HG03378 (cell line): ENCODE measurements around the gene ST3GAL6.
A peak's percentile ranks its signal among the peaks of the same experiment; 100 is the strongest.

Experiments
- ATAC-seq: cut with Tn5 transposase; IDR thresholded peaks from one replicate; pipeline ENCODE4 v1.9.1; 2021; ENCODE audit warnings: mild to moderate bottlenecking, moderate library complexity; ENCODE audit not compliant: unreplicated experiment

Gene ST3GAL6, protein sequence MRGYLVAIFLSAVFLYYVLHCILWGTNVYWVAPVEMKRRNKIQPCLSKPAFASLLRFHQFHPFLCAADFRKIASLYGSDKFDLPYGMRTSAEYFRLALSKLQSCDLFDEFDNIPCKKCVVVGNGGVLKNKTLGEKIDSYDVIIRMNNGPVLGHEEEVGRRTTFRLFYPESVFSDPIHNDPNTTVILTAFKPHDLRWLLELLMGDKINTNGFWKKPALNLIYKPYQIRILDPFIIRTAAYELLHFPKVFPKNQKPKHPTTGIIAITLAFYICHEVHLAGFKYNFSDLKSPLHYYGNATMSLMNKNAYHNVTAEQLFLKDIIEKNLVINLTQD

DNA sequence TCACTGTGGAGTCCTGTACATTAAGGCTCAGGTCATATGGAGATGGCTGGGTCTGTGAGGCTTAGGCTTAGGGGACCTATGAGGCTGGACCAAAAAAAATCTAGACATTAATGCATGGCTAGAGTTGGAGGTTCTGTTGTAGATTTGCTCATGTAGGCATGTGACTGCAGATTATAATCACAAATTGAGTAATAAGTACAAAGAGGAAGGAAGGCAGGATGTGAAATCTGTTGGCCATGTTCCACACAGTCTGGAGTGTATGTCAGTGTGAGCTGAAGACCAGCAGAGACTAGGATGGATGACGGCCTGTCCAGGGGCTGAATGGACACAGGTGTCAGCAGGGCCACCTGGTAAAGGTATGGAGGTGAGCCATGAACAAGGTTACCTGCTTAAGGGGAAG is at the start of gene ST3GAL6:
Gene ST3GAL6 (plus strand): TSS at position 265 of the 400 bp plus-strand sequence. CDS start 5,101 bp downstream, outside the sequence.
- ATAC-seq: peak; percentile 66

DNA sequence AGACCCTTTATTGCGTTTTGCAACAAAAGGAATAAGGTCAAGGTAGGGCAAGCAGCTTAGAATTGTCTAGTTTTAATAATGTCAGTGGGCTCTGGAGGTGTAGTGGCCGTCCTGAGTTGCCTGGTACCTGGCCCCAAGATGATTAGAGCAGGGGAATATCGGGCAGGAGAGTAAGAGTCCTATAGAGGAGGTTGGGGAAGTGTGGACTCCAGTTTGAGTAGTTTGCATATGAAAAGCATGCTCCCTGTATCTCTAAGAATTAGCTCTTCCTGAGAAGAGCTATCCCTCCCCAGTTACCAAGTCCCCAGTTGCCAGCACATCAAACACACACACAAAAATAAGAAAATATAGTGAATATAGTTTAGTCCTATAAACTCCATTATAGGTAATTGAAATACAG is 49.2 kb upstream of the ST3GAL6 start:
- no peak for ATAC-seq

DNA sequence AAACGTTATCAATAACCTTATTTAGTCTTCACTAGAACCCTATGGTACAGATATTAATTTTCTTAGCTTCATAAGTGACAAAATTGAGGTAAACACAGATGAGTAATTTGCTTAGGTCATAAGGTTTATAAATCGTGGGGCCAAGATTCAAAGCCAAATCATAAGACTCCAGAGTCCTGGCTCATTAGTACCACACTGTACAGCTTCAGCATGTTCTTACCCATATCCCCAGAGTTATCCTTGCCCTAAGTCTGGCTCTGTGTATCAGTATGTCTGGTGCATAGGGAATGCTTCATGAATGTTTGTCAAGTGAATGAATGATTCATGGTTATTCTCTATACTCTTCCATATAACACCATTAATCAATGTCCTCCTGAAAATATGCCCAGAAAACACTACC is 45.6 kb upstream of the ST3GAL6 start:
- no peak for ATAC-seq

DNA sequence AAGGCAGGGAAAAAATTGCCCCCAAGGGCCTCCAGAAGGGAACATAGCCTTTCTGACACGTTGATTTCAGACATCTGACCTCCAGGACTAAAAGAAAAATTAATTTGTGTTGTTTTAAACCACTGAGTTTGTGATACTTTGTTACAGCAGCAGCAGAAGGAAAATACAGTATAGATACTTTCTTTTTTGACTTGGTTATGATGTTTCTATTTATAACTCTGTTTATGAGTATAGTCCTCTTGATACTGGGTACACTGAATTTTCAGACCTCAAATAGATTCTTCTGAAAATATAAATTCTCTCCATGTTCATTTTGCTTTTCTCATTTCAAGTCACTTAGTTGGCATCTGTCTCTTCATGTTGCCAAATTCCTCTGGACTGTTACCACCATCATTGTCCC is 44.4 kb upstream of the ST3GAL6 start:
- no peak for ATAC-seq

DNA sequence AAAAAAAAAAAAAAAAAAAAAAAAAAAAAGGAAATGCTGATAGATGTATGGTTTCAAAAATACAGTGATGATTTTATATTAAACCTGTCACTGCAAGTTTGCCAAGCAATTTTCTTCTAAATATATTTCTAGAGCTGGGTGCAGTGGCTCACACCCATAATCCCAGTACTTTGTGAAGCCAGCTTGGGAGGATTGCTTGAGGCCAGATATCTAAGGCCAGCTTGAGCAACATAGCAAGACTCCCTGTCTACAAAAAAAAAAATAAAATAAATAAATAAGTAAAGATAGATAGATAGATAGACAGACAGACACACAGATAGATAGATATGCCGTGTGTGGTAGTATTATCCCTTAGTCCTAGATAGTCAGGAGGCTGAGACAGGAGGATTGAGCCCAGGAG is 41.4 kb upstream of the ST3GAL6 start:
- no peak for ATAC-seq

DNA sequence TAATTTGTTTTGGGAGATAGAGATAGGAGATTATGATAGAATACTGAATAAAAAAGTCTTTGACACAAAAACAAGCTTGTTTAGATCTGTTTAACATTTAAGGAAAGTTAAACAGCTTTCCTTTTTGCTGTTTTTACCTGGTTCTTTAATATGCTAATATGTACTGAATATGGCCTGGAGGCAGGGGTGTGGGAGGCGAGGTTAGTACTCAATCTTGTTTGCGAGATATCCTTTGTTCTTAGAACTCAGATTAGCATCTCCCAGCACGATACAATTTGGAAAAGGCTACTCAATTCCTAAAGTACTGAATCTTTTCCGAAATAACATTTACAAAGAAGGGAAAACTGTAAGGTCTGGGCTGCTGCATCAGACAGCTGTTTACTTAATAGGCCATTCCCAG is 40.8 kb upstream of the ST3GAL6 start:
- ATAC-seq: no peak

DNA sequence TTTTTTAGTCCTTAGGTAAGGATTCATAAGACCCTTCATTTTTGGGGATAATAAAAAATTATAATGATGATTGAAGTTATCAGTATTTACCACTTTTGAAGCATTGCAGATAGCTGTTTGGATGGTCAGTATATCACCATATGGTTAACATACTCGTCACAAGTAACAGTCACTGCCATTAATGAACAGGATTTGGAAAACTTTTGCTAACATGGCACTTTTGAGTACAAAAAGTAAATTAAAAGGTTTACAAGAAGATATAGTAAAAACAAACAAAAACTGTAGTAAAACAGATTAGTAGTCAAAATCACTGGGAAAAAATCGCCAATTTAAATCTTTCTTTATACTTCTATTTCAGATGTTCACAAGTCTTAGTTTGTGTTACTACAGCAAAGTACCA is 37.8 kb upstream of the ST3GAL6 start:
- ATAC-seq: no peak

DNA sequence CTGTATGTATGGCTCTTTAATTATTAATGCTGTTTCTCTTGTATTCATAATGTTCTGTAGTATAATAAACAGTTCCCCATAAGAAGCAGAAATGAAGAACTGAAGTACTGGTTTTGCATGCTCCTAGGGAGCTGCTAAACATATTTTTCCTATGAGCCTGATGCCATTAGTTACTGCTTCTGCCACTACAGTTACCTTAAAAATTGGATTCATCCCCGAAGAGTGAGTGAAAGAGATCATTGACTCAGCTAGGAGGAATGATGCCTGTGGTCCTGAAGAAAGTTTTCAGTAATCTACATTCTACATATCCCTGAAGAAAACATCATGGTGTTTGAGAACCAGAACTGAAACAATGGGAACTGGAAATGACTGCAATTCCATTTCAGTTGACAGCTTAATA is 37.1 kb upstream of the ST3GAL6 start:
- no peak for ATAC-seq

DNA sequence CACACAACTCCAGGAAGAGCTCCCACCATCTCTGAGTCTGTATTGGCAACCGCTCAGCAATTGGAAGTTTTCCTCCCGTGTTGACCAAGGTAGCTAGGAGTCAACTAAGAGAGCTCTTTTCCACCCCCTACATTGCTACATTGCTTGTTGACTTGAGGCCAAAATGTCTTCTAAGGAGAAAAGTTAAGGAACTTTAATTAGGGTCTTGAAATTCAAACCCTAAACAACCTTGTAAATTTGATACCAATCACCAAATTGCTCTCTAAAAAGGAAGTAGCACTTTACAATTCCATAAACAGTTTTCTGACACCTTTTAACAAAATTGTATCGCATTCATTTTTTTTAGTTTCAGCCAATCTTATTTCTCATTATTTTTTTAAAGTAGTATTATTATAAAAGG is 35.5 kb upstream of the ST3GAL6 start:
- ATAC-seq: no peak

DNA sequence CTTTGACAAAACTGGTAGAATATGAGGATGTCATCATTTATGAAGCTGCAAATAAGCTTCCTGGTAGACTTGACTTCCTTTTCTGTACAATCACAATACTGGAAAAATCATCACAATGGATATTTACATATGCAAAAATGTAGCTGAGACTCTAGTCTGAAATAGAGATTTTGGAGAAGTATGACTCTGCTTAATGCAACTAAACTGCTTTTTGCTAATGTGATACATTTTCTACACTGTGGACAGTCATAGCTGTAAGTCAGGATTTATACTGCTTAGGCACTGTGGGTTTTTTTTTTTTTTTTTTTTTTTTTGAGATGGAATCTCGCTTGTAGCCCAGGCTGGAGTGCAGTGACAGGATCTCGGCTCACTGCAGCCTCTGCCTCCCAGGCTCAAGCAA is 34.5 kb upstream of the ST3GAL6 start:
- ATAC-seq: no peak

DNA sequence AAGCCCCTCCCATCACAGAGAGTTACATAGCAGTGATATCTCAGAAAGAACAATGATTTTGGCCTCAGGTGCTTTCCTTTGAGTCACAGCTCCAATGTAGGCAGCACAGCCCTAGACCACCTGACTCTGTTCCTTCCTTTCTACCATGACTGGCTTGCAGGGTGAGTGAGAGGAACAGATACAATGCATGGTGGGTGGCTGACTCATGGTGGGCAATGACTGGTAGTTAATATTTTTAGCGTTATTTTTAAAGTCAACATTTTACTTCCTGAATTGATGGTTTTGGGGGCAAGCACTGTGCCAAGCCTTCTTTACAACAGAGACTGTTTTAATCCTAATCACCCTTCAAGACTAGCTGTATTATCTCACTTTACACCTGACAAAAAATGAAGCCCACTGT is 32.8 kb upstream of the ST3GAL6 start:
- peak; percentile 73 for ATAC-seq

DNA sequence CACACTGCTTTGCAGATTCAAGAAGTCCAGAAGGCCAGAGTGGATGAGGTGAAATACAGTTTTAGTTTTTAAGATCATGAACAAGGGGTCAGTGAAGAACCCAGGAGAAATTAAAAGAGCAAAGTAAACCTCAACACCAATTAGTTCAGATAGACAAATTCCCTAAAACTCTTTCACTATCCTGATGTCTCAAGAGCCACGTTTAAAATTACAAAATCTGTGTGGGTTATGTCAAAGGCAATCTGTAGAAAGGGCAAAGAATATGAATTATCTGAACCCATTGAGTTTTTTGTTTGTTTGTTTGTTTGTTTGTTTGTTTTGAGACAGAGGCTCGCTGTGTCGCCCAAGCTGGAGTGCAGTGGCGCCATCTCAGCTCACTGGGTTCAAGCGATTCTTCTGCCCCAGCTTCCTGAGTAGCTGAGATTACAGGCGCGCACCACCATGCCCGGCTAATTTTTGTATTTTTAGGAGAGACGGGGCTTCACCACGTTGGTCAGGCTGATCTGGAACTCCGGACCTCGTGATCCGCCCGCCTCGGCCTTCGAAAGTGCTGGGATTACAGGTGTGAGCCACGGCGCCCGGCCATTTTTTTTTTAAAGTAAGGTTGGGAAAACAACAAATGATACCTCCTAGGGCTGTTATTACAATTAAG is 32.1 kb upstream of the ST3GAL6 start:
- ATAC-seq: no peak

DNA sequence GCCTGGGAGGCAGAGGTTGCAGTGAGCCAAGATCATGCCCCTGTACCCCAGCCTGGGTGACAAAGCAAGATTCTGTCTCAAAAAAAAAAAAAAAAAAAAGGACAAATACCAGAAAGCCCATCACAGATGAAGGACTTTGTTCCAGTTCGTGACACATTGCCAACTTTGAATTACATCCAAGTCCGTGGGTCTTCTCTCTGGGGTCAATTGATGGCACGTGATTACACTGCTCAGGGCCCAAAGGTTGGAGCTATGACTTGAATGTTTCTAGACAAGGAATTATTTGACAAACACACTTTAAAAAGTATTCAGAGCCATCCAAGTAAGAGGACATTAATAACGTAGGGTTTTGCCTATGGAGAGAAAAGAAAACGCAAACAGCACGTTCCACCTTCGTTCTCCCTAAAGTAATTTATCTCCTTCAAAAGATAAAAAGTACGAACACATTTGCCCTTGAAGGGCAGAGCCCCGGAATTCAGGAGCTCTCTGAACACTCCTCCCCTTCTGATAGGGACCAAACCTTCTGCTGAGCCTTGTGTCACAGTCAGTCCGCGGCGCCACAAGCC is 31.3 kb upstream of the ST3GAL6 start:
- peak; percentile 32 for ATAC-seq

DNA sequence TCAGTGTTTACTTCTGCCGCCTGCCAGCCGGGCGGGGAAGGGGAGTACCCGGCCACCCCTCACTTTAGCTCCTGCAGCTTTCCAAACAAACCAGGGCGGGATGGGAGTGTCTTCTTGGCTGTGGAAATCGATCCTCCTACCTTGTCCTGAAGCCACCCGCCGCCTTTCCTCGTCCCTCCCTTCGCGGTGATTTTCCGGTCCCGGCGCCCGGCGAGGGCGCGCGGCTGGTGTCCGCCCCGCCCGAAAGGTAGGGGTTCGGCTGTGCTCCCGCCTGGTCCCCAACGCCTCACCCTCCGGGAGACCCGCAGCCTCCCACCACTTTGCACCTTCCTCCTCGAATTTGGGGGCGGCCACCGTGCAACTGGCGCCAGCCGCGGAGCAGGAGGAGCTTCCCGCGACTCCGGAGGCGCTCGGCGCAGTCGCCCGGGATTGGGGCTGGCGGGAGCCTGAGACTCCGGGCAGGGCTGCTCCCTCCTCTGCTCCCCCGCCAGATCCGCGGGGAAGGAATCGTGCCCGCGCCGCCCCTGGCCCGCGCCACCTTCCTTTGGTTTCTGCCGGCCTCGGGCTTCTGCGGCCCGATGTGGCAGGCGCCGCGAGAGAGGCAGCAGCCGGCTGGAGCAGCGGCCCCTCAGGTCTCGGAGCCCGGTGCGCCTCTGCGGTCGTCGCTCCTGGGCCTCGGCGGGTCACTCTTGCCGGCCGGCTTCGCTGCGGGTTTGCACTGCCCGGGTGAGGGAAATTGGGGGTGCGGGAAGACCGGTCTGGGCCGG is 30.7 kb upstream of the ST3GAL6 start:
- no peak for ATAC-seq

DNA sequence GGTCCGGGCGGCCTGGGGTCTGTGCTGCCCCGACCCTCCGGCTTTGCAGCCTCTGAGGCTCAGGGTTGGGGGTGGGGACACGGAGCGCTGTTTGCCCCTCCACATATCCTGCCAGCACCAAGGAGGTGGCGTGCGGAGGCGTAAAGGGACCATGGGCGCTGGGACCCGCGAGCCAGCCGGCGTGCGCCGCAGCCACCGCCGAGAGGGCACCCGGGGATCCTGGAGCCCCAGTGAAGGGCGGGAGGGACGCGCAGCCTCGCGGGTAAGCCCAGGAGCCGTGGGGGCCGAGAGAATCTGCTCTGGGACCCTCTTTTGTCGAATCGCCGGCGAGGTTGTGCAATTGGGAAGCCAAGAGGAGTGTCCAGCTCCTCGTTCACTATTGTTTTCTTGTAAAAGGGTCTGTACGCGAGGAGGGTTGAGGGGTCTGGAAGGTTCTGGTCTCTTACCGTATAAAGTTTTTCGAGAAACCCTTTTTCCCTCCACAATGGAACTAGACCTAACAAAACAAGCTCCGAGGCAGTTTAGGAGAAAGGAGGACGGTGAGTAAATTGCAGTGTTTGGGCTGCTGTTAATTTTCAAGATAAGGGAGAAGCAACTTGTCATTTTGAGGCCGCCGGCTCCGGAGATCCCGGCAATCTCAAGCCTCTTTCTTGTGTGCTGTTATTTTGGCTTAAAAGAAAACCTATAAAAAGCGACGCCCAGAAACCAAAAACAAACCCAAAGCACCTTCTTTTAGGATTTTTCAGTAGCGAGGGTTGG is 29.9 kb upstream of the ST3GAL6 start:
- no peak for ATAC-seq

DNA sequence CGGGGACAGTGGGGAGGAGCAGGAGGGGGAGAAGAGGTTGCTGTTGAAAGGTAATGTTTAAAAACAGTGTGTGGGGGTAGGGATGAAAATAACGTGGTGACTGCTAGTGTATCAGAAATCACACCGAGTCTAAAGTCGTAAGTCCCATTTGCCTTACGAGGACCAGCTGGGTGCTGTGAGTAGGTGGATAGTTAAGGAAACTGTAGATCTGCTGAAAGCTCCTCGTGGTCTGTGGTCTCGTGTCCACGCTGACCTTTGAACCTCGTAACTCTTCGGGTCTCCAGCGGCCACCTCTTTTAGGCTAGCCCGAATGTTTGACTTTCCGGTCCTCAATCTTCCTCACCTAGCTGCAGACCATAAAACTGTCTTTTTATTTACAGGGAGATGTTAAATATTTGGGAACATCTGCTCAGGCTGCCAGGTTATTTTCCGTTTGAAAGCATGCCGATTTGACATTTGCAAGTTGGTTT is 29.3 kb upstream of the ST3GAL6 start:
- ATAC-seq: peak; percentile 40

DNA sequence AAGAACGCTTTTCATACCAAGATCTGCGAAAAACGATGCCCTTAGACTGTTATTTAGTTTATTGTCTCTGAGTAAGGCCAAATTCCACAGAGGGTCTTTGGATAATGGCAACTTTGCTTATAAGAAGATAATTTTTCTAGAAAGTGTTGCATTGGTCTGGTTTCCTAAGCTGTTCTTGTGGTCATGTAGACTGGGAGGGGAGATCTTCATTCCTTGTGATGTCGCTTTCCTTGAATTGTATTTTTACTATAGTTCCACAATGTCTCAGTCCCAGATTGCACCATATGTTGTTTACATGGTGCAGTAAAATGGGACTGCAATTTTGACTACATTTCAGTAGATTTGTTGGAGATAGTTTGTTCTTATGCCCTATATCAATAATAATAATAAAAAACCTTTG is 28.8 kb upstream of the ST3GAL6 start:
- no peak for ATAC-seq

DNA sequence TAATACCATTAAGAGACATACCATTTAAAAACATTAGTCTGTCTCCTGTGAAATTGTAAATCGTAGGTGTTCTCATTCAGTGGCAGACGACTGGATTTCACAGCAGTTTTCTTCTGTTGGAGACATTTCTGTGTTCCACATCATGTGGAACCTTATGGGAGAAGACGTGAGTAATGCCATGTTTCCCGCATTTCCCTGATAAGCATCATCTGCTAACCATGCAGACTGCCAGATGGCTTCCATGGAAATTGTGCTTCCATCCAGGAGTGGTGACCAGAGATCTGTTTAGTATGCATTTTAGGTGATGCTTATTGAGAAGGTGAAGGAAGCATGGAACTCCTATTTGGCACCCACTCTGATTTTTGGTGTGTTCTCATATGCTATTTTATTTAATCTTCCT is 28.4 kb upstream of the ST3GAL6 start:
- ATAC-seq: no peak

DNA sequence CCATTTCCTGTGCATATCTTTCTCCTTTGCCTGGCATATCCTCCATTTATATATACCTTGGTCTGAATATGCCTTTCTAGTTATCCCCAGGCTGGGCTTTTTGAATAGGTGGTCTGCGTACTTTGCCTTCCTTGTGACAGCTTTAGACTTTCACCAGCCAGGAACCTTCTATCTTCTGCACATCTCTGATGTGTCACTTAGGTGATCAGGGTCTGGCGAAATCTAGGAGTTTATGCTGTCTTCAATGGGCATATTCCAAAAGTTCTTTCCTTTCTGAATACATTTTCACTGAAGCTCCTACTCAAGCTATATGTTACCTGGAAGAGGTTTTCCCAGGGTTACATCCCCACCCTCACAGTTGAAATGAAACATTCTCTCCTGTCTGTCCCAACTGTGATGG is 27.8 kb upstream of the ST3GAL6 start:
- no peak for ATAC-seq

DNA sequence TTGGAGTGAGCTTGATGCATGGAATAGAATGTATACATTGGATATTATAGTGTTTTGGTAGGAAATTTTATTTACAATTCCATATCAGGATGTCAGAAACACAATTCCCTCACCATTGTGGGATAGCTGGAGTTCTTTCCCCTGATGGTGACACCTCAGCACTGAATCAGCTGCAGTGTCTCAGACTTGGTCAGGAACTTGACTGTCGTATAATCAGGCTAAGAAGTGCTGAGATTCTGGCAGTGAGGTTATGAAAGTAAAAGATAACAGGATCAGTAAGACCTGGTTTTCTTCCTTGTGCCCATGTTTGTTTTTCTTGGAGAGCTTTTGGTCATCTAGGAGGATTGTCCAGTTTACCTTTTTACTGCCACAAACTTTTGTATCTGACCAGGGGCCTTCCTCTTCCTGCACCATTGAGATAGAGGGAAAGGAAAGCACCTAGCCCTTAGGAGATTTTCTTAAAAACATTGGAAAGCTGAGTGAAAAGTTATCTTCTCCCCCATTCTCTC is 27.3 kb upstream of the ST3GAL6 start:
- no peak for ATAC-seq

DNA sequence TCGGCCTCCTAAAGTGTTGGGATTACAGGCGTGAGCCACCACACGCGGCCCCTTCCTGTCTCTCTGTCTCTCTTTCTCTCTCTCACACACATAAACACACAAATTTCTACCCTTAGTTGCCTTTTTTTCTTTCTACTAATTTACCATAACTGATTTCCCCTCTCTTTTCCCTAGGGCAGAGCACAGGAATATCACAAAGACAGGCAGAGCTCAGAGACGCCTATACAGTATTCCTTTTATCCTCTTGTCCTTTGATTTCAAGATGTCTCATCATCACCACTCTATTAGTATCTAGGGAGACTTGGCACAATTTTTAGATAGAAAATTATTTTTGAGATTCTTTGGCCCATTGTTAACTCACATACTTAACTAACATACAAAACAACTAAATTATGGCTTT is 25.8 kb upstream of the ST3GAL6 start:
- no peak for ATAC-seq
